VCaP (cell line): ENCODE measurements around the gene SYNRG.

Experiments used
- H3K27ac ChIP-seq: fragments of 450-650 bp; 2 replicates; pipeline ENCODE4 v1.5.1; 2017
- CTCF ChIP-seq: fragments of 450-650 bp; conservative IDR thresholded peaks from 2 replicates; pipeline ENCODE4 v1.5.1; 2017; ENCODE audit warnings: mild to moderate bottlenecking, moderate library complexity

The SYNRG gene

GRCh38 chr17:37609170-37610040, at the start of gene SYNRG:
Gene SYNRG, minus strand, starts transcription at chr17:37609418. Its CDS starts 63 bp downstream, at chr17:37609355.
- TF ChIP-seq CTCF, result peak; percentile 35
- H3K27ac ChIP-seq, result peak within 1 kb of the TSS; percentile 91

GRCh38 chr17:37657202-37657601, 48.0 kb upstream of the SYNRG start:
- no peak for TF ChIP-seq CTCF
- H3K27ac ChIP-seq, result no peak overlapping the region

GRCh38 chr17:37651849-37652248, 42.6 kb upstream of the SYNRG start:
- TF ChIP-seq CTCF, result no peak
- H3K27ac ChIP-seq, result no peak overlapping the region

- peak; percentile 88 for TF ChIP-seq CTCF
- no peak overlapping the region for H3K27ac ChIP-seq
Measured at GRCh38 chr17:37650419-37651003, 41.3 kb upstream of the SYNRG start.

GRCh38 chr17:37648555-37648954, 39.3 kb upstream of the SYNRG start:
- no peak overlapping the region for H3K27ac ChIP-seq
- TF ChIP-seq CTCF, result no peak

- no peak overlapping the region for H3K27ac ChIP-seq
- no peak for TF ChIP-seq CTCF
Measured at GRCh38 chr17:37647856-37648255, 38.6 kb upstream of the SYNRG start.

- peak overlapping the region; percentile 91 for H3K27ac ChIP-seq
- TF ChIP-seq CTCF, result no peak
Measured at GRCh38 chr17:37643869-37644268, 34.7 kb upstream of the SYNRG start.
